PFSK-1 (cell line): Measurements from ENCODE around the gene DIP2C.

Experiments
- FOXP2 ChIP-seq: optimal IDR thresholded peaks from 2 replicates; pipeline ENCODE3; 2011; ENCODE audit warnings: borderline replicate concordance, control low read depth, inconsistent platforms; ENCODE audit not compliant: insufficient read depth; ENCODE audit errors: extremely low read length, extremely low read depth
- POLR2AphosphoS5 ChIP-seq: IDR thresholded peaks from 2 replicates; pipeline ENCODE4 v1.6.1; 2012; ENCODE audit warnings: low read depth, mild to moderate bottlenecking, control low read depth, low read length, moderate library complexity
- SIN3A ChIP-seq: IDR thresholded peaks from 2 replicates; pipeline ENCODE4 v1.6.1; 2012; ENCODE audit warnings: mild to moderate bottlenecking, low read length, moderate library complexity, borderline replicate concordance; ENCODE audit not compliant: insufficient read depth
- TAF1 ChIP-seq: IDR thresholded peaks from 2 replicates; pipeline ENCODE4 v1.6.1; 2012; ENCODE audit warnings: low read length, control low read depth, borderline replicate concordance; ENCODE audit not compliant: insufficient read depth
- TF ChIP-seq, protein P1 (sequence below), 2 experiments: IDR thresholded peaks; 2 replicates each; pipeline versions ENCODE4 v1.6.1 to v1.8.0; 2011 to 2012; ENCODE audit warnings: low read depth in 2 of 2, low read length in 2 of 2, control low read depth in 1 of 2, inconsistent platforms in 1 of 2, mild to moderate bottlenecking in 1 of 2, moderate library complexity in 1 of 2; ENCODE audit not compliant: insufficient read depth in 1 of 2

The DIP2C gene

DNA sequence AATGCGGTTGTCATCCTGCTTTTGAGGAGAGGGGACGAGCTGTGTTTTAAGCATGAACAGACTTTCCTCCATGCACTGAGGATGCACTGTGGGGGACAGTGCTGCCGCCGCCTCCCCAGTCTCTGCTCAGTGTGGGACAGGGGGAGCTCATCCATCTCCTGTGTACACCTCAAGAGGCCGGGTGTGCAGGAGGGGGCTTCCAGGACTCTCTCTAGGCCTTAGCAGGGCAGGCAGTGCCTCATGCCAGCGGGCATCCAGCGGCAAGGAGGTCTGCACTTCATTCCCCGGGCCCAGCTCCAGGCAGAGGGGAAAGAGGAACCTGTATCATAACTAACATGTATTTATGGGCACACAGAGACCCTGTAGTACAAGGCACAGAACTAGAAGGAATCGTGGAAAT is 89.7 kb downstream of the DIP2C start:
- TF ChIP-seq, protein P1, sequence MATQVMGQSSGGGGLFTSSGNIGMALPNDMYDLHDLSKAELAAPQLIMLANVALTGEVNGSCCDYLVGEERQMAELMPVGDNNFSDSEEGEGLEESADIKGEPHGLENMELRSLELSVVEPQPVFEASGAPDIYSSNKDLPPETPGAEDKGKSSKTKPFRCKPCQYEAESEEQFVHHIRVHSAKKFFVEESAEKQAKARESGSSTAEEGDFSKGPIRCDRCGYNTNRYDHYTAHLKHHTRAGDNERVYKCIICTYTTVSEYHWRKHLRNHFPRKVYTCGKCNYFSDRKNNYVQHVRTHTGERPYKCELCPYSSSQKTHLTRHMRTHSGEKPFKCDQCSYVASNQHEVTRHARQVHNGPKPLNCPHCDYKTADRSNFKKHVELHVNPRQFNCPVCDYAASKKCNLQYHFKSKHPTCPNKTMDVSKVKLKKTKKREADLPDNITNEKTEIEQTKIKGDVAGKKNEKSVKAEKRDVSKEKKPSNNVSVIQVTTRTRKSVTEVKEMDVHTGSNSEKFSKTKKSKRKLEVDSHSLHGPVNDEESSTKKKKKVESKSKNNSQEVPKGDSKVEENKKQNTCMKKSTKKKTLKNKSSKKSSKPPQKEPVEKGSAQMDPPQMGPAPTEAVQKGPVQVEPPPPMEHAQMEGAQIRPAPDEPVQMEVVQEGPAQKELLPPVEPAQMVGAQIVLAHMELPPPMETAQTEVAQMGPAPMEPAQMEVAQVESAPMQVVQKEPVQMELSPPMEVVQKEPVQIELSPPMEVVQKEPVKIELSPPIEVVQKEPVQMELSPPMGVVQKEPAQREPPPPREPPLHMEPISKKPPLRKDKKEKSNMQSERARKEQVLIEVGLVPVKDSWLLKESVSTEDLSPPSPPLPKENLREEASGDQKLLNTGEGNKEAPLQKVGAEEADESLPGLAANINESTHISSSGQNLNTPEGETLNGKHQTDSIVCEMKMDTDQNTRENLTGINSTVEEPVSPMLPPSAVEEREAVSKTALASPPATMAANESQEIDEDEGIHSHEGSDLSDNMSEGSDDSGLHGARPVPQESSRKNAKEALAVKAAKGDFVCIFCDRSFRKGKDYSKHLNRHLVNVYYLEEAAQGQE (IDR thresholded peaks at IDR 0.05; ENCODE audit: insufficient read depth in 1 of 2, low read depth in 2 of 2, low read length in 2 of 2) = no peak
- TF ChIP-seq FOXP2 (no peak), TAF1 (no peak), SIN3A (no peak), POLR2AphosphoS5 (no peak)

DNA sequence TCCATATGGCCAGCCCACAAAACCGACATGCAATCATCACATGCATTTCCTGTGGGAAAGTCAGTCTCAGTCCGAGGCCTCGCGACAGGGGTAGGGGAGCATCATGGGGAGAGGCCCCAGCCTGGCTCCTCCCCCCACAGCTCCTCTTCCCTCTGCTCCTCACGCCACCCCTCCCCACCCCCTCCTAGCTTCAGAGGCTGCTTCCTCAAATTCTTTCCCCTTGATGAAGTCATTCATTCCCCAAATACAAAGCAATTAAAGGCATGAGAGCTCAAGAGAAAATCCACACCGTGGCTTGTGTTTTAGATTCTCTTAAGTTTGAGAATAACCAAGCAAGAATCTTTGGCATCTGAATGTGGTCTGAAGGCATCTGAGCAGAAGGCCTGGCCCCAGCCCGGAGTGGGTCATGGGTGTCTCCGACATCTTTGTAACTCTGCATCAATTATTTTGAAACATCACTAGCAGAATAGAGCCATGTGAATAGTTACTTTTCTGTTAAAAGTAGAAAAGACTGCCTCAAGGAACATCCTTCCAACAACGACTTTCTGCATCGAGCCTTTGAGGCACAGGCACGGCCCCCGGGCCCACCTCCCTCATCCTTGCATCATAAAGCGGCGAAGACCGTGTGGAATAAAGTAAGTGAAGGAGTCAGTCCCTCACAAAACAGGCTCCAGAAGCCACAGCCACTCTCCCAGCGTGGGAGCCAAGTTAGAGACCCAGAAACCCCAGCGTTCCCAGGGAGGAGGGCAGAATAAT is 90.9 kb downstream of the DIP2C start:
- no peak for TF ChIP-seq SIN3A
- TF ChIP-seq TAF1 = no peak
- no peak for TF ChIP-seq POLR2AphosphoS5
- TF ChIP-seq, protein P1 (IDR thresholded peaks at IDR 0.05; ENCODE audit: insufficient read depth in 1 of 2, low read depth in 2 of 2, low read length in 2 of 2) = no peak

DNA sequence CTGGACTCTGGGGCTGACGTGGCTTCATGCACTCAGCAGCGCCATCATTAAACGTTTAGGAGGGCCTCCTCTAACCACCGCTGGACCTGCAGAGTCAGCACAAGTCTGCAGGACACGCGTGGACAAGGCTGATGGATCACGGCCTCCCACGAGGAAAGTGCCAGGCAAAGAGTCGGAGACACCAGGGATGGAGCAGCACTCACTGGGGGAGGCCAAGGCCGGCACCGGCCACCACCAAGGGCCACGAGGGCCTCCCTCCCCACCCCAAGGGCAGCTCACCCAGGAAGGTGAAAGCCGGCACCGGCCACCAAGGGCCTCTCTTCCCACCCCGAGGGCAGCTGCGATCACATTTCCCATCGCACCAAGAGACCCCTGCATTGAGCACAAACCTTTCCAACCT is 91.5 kb downstream of the DIP2C start:
- TF ChIP-seq, protein P1 (IDR thresholded peaks at IDR 0.05; ENCODE audit: insufficient read depth in 1 of 2, low read depth in 2 of 2, low read length in 2 of 2) = no peak
- TF ChIP-seq POLR2AphosphoS5 = no peak
- no peak for TF ChIP-seq FOXP2
- no peak for TF ChIP-seq SIN3A
- no peak for TF ChIP-seq TAF1

DNA sequence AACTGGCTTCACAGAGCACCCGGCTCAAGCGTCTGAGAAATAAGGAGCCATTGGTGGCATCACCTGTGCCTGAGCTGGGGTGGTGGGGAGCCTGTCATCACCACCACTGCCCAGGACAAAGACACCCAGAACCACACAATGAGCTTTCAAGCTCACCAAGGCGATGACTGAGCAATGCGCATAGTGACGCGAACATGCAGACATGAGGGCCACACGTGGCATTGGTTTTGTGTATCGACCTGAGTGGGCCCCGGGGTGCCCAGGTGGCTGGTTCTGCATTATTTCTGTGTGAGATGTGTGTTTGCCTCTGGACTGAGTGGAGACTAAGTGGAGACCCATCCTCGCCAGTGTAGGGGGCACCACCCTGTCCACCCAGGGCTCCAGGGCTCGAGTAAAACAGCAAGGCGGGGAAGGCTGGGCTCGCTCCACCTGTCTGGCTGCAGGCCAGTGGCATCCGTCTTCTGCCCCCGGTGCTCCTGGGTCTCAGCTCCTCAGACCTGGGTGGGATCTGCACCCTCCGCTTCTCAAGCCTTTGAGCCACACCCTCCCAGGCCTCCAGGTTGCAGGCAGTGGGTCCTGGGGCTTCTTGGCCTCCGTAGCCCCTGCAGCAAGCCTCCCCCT is 92.6 kb downstream of the DIP2C start:
- TF ChIP-seq, protein P1 (IDR thresholded peaks at IDR 0.05; ENCODE audit: insufficient read depth in 1 of 2, low read depth in 2 of 2, low read length in 2 of 2) = no peak
- TF ChIP-seq TAF1 = no peak
- no peak for TF ChIP-seq SIN3A
- no peak for TF ChIP-seq FOXP2
- no peak for TF ChIP-seq POLR2AphosphoS5
